ENCODE results near the gene UBE2M.
"Not testable (repeated sequence)": the region's sequence is repeated elsewhere in the genome, so short reads cannot be mapped to it uniquely, and the experiment has no call there.

UBE2M gene

DNA sequence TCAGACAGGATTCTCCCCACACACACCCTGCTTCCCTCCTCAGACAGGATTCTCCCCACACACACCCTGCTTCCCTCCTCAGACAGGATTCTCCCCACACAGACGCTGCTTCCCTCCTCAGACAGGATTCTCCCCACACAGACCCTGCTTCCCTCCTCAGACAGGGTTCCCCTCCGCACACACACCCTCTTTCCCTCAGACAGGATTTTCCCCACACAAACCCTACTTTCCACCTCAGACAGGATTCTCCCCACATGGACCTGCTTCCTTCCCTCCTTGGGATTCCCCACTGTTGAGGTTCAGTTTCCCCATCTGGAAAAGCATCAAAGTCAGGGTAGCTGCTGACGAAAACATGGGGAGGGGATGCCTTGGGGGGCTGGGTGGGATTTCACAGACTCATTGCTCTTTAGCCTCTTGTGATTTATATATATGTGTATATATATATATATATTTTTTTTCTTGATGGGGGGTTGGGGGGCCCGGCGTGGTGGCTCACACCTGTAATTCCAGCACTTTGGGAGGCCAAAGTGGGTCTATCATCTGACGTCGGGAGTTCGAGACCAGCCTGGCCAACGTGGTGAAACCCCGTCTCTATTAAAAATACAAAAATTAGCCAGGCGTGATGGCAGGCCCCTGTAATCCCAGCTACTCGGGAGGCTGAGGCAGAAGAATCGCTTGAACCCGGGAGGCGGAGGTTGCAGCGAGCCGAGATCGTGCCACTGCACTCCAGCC lies 15.6 kb downstream of the UBE2M start:
- in situ Hi-C loops (cut with HindIII; ENCODE audit: low sequenced_read_pairs): not testable (repeated sequence)

DNA sequence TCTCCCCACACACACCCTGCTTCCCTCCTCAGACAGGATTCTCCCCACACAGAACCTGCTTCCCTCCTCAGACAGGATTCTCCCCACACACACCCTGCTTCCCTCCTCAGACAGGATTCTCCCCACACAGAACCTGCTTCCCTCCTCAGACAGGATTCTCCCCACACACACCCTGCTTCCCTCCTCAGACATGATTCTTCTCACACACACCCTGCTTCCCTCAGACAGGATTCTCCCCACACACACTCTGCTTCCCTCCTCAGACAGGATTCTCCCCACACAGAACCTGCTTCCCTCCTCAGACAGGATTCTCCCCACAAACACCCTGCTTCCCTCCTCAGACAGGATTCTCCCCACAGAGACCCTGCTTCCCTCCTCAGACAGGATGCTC lies 19.2 kb downstream of the UBE2M start:
- in situ Hi-C loops (cut with HindIII; ENCODE audit: low sequenced_read_pairs): not testable (repeated sequence)

DNA sequence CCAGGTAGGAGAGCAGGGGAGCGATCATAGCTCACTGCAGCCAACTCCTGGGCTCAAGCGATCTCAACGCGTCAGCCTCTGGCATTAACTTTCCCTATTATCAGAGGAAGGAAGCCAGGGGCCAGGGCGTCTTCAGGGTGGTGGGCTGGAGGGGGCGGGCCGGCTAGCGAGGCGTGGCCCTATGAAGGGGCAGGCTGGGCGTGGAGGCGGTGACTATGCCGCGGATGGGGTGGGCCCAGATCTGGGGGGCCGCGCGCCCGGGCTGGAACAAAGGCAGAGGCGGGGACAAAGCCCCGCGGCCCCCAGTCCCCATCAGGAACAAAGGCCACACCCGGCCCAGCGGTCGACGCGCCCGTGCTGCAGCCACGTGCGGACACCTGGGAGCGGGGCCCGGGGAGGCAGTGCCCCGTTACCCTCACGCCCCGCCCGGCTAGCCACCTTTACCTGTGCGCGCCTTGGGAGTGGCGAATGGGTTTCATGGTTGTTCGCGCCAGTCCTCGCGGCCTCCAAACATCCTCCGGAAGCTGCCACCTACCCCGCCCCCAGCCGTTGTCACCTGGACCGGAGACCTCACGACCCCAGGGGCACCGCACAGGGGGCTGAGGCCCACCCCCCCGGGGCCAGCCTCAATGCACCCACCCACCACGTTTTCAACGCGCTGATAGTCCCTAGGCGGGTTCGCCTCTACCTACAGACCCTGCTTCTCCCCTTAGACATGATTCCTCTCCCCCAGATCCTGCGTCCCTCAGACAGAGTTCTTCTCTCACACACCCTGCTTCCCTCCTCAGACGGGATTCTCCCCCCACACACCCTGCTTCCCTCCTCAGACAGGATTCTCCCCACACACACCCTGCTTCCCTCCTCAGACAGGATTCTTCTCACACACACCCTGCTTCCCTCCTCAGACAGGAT lies 19.9 kb downstream of the UBE2M start:
- in situ Hi-C loops (cut with HindIII; ENCODE audit: low sequenced_read_pairs): no loop called here

DNA sequence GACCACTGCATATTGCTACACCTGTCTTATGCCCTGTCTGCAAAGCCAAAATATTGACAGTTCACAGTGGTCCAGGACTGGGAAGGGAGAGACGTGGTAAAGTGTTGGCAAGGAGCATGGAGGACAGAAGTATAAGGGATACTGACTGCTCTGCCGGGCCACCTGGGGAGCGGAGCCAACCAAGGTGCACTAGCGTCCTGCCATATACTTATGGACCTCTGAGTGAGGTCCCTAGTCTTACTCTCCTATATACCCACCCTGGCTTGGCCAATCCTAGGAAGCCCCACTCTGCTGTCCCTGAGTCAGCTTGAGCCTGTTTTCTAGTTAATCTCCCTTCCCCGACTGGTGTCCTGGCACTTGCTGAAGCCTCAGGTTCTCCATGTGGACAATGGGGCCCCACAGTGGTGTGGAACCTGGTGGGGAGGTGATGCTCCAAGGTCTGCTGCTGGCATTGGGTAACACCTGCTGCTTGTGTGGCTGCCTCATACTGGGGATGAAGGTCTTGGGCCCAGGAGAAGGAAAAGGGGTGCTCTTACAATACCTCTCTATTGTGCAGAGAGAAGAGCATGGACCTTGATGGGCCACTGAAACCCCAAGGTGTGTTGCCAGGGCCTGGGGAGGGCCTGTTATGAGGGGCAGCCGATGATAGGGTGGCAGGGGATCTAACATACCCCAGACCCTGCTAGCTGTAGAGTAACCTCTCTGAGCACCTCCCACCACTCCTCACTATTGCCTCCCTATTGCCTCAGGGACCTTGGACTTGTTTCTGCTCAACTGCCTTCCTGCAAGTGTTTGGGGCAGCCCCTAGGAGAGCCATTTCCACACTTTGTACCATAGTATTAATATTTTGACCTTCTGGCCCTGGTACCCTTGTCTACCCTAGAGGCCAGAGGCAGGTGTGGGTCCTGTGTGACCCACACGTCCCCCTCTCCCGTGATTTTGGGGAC lies 21.3 kb downstream of the UBE2M start:
- in situ Hi-C loops (cut with HindIII; ENCODE audit: low sequenced_read_pairs): no loop called here

DNA sequence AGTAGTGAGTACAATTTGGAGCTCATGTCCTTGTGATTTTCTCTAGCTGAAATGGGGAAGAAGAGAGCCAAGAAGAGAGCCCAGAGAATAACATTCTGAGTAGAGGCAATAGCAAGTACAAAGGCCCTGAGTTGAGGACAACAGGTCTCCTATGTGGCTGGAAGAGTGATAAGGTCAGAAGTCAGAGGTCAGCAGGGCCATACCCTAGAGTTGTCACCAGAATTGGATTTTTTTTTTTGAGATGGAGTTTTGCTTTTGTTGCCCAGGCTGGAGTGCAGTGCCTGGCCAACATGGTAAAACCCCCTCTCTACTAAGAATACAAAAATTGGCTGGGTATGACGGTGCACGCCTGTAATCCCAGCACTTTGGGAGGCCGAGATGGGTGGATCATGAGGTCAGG lies 22.6 kb downstream of the UBE2M start:
- in situ Hi-C loops (cut with HindIII; ENCODE audit: low sequenced_read_pairs): no loop called here

DNA sequence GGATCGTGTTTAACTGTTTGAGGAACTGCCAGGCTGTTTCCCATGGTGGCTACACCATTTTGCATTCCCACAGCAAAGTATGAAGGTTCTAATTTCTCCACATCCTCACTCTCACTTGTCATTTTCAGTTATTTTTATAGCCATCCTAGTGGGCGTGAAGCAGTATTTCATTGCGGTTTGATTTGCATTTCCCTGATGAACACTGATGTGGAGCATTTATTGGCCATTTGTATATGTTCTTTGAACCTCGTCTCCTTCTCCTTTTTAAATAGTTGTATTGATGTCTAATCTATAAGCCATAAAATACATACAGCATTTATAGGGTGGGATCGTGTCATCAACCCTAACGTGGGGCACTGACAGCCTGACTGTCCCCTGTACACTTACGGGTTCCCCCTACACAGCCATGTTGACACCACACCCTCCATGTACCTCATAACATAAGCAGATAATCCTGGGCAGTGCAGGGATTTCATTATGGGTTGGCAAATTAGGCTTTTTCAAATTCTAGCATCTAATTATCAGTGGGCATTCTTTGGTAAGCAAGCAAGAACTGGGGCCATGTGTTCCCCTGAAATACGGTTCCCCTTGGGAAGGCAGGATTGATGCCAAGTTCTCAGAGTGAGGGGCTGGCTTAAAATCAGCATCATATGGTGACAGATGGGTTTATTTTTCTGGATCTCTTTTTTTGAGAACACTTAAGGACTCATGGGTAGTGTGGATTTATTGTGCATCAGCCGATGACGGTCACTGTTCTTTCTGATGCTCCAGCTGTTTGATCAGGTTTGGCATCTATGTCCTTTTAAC lies 27.2 kb downstream of the UBE2M start:
- in situ Hi-C loops (cut with HindIII; ENCODE audit: low sequenced_read_pairs): no loop called here

DNA sequence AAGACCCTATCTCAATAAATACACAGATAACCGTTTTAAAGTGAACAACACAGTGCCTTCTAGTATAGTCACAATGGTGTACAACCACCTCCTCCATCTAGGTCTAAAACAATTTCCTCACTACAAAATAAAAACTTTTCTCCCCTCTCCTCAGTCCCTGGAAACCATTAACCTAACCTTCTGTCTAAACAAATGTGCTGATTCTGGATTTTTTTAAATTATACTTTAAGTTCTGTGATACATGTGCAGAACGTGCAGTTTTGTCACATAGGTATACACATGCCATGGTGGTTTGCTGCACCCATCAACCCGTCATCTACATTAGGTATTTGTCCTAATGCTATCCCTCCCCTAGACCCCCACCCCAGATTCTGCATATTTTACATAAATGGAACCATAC lies 29.0 kb downstream of the UBE2M start:
- in situ Hi-C loops (cut with HindIII; ENCODE audit: low sequenced_read_pairs): no loop called here

DNA sequence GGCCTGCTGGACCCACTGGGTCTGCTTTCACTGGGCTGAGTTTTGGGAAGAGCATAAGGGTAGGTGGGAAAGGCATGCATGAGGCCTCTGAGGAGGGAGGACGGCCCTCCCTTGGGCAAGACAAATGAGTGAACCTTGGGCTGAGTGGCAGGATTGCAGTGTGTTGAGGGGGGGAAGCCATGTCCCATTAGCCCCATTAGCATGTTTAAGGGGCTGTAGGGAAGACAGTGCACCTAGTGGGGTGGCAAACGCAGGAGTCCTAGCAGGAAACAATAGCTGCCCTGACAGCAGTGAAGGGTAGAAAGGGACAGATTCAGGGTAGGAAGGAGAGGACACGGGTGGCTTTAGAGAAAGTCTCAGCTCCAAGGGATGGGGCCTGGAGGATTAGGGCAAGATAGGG lies 35.7 kb downstream of the UBE2M start:
- in situ Hi-C loops (cut with HindIII; ENCODE audit: low sequenced_read_pairs): no loop called here

DNA sequence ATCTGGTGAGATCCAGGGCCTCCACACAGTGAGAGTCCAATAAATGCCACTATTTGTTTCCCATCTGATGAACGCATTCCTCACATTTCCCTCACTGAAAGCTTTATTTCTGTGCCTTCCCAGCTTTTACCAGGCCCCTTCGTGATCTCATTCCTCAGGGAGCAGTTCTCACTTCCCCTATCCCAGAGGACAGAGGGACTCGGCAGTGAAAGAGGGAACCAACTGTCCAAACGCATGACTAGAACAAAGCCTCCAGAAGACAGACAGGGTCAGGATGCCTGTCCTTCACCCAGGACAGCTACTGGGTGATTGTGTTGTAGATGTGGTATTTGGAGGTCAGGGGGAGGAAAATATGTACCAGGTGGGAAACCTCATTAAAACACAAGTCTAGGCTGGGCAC lies 36.8 kb downstream of the UBE2M start:
- in situ Hi-C loops (cut with HindIII; ENCODE audit: low sequenced_read_pairs): no loop called here

DNA sequence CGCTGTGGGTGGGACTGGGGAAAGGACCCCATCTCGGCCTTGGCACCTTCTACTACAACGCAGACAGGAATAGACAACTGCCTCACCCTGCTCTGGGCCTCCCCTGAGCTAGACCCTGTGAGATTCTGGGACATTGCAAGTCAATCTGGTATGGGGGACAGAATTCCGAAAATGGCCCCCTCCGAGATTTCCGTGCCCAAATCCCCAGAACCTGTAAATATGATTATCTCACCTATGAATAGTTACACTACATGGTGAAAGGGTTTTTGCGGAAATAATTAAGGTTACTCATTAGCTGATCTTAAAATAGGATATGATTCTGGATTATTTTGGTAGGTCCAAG lies 38.2 kb downstream of the UBE2M start:
- in situ Hi-C loops (cut with HindIII; ENCODE audit: low sequenced_read_pairs): no loop called here

DNA sequence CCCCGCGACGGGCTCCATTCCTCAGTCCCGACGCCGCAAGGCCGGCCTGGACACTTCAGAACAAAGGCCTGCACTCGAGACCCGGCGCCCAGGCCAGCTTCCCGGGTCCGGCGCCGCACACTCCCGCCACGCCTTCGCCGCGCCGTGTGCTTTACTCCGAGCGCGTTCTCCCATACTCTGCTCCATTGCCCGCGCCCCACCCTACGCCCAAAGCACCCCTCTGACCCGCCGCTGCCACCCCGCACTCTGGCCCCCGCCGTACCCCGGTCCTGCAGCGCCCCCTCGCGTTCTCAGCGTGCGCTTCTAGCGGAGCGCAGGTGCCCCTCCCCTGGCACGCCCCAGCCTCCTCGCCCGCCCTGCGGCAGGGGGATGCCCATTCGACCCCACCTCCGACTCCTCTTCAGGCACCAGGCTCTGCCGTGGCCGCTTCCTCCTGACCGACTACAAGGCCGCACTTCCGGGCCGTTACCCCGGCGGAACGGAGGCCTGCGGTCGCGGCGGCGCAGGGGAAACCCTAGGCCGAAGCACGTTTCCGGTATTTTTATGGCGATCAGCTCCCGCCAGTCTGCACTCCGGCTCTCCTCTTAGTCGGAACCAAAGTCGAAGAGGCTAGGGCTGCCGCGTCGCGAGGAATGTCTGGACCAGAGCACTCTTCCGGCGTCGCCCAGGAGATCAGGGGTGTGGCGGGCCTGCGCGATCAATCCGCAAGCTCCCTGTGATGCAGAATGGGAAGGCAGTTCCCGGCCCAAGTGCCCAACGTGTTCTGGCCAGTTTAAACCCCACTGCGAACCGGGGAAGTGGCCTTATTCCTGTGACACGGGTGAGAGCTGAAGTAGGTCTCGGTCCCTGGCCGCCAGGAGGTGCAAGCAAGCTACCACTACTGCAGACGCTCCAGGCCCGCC lies 38.8 kb downstream of the UBE2M start, which contains the start of gene ZBTB45:
TSS of gene ZBTB45 (minus strand) at position 456 of the 902 bp plus-strand sequence. CDS start 2,137 bp downstream, outside the sequence.
- in situ Hi-C loops (cut with HindIII; ENCODE audit: low sequenced_read_pairs): no loop called here

DNA sequence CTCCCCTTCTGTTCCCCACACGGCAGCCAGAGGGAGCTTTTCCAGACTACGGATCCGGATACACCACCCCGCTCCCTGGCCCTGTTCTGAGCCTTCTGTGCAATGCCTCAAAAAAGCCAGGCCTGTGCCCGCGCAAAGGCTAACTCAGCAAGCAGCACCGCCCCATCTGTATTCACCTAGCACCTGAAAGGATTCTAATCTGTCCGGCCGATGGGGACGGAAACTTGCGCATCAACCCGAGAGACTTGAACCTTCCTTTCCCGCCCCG lies 39.4 kb downstream of the UBE2M start:
- in situ Hi-C loops (cut with HindIII; ENCODE audit: low sequenced_read_pairs): no loop called here

DNA sequence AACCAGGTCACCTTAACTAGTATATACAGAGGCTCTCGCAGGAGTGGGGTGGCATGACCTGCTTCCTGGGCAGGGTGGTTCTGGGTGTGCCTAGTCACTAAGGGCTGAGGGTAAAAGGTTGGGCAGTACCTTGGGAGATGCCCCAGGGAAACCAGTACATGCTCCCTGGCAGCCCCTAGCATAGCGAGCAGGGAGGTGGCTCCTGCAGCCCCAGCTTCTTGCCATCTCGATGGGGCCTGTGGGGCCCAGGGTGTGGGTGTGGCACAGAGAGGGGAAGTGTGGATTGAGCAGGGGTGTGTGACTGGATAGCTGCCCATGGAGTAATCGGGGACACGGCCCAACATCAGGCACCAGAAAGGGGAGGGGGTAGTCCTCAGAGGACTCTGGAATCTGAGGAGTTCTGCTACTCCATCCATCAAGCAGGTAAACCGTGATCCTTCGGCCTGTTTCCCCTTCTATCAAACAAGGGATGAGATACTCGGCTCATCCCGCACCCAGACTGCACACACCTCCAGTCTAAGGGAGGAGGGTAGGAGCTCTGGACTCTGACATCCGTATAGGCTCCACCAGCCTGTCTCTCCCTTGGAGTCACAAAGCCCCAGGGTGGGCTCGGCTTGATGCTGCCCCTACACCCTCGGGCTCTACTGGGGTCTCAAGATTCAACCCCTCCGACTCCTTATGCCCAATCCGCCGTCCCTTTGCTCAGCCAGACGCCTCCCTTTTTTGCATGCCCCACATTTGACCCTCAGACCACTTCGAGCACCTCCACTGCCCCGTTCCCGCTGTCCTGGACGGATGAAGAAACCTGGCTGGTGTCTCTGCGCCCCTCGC lies 39.9 kb downstream of the UBE2M start:
- in situ Hi-C loops (cut with HindIII; ENCODE audit: low sequenced_read_pairs): no loop called here

DNA sequence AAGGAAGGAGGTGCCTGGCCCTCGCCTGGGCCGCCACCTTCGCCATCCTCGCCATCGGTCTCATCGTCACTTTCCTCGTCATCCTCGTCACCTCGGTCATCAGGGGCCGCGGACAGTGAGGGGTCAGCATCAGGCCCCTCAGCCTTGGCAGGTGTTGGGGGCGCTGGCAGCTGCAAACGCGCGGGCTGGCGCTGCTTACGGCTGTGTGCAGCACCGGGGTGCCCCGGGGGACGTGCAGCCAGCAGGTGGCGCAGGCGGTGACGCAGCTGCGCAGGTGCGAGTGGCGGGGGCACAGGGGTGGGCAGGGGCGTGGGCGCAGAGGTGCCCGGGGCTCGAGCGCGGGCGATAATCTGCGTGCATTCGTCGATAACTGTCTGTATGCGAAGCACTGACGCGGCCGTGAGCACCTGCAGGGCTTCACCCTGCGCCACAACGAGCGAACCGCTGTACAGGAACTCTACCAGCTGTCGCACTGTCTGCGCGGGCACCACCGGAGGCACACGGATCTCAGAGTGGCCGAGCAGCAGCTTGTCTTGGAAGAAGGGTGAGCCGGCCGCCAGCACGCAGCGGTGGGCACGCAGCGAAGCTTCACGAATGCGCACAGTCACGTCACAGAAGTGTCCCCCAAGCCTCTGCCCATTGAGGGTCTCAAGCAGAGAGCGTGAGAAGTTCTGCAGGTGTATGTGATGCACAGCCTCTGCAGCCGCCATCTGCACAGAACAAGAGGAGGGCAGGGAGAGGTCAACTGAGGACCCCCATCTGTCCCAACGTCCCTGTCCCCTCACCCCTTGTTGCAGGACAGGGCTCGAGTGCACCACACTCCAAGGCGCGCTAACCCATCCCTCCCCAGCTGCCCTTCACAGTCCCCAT lies 41.2 kb downstream of the UBE2M start:
- in situ Hi-C loops (cut with HindIII; ENCODE audit: low sequenced_read_pairs): no loop called here

DNA sequence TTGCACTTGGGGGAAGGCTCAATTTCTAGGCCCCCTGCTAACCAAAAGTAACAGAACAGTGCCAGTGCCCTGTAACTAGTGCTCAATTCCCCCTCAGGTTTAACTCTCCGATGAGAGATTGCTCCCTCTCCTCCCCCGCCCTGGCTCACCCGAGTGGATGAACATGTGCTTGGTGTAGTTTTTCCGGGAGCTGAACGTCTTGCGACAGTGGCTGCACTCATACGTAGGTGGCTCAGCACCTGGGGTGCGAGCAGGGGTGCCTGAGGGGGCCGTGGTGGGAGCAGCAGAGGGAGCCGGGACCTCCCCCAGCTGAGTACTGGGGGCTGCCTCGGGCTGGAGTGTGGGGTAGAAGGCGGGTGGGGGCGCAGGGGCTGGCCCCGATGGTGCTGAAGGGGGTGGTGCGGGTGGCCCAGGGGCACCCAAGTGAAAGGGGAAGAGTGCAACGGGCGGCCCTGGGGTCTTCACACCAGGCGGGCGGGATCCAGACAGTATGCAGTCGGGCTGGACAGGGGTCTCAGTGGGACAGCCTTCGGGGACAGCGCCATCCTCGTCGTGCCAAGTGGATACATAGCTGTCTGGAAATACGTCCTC lies 42.1 kb downstream of the UBE2M start:
- in situ Hi-C loops (cut with HindIII; ENCODE audit: low sequenced_read_pairs): no loop called here

DNA sequence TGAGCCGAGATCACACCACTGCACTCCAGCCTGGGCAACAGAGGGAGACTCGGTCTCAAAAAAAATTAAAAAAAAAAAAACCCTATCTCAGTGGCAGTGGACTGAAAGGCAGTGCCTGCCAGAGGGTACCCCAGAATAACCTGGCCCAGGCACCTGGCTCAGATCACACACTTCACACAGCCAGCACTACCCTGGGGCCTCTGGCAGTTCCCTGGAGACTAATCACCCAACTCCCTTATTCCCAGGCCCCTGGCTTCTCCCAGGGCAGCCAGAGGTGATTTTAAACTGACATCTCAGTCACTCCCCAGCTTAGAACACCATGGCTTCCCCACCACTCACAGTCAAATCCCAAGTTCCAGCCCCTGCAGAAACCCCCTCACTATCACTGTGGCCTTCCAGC lies 43.2 kb downstream of the UBE2M start:
- in situ Hi-C loops (cut with HindIII; ENCODE audit: low sequenced_read_pairs): no loop called here

DNA sequence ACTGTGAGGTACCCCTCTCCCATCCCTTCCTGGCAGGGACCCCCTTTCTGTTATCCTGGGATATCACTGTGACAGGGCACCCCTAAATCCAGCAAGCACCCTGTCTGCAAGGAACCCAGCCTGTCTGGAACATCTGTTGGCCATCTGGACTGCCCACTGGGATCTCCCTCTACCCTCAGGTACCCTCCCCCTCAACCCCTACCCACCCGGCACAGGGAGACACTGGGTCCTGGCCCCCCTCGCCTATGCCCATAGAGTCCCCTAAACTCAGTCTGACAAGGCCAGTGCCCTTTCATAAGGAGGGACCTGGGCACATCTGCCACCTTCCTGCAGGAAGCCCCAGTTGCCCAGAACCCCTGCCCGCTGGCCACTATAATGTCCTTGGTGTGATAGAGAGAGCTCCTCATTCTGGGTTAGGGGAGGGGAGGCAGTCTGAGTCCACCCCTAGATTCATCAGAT lies 43.8 kb downstream of the UBE2M start:
- in situ Hi-C loops (cut with HindIII; ENCODE audit: low sequenced_read_pairs): no loop called here

All from endothelial cell of hepatic sinusoid (primary cell).